ENCODE results near the gene PHF20.

- no peak for TF ChIP-seq CTCF (IDR thresholded peaks at IDR 0.05)
- no peak for TF ChIP-seq POLR2A (IDR thresholded peaks at IDR 0.05)
These were observed 132.0 kb downstream of the PHF20 start for GRCh38 chr20:35903843-35904242.
